Measurements from ENCODE around the gene ADGRL3.

ADGRL3 gene

GRCh38 chr4:61426229-61426628 is 226.1 kb downstream of the ADGRL3 start:
- FAIRE-seq (no peak), DNase-seq (ENCODE audit: insufficient read length, low spot score) (no peak)
- no peak for TF ChIP-seq POLR2A (IDR thresholded peaks at IDR 0.05; ENCODE audit: low read depth, low read length)

GRCh38 chr4:61427099-61427817 is 227.1 kb downstream of the ADGRL3 start:
- no peak for FAIRE-seq
- DNase-seq (ENCODE audit: insufficient read length, low spot score) = no peak
- TF ChIP-seq POLR2A (IDR thresholded peaks at IDR 0.05; ENCODE audit: low read depth, low read length) = no peak

- DNase-seq (ENCODE audit: insufficient read length, low spot score) = no peak
- TF ChIP-seq POLR2A (IDR thresholded peaks at IDR 0.05; ENCODE audit: low read depth, low read length) = no peak
- no peak for FAIRE-seq
These were observed 227.8 kb downstream of the ADGRL3 start for GRCh38 chr4:61427818-61428495.

- no peak for TF ChIP-seq POLR2A (IDR thresholded peaks at IDR 0.05; ENCODE audit: low read depth, low read length)
- FAIRE-seq (no peak), DNase-seq (ENCODE audit: insufficient read length, low spot score) (no peak)
These were observed 228.8 kb downstream of the ADGRL3 start for GRCh38 chr4:61428950-61429349.

- no peak for TF ChIP-seq POLR2A (IDR thresholded peaks at IDR 0.05; ENCODE audit: low read depth, low read length)
- FAIRE-seq (no peak), DNase-seq (ENCODE audit: insufficient read length, low spot score) (no peak)
These were observed 231.0 kb downstream of the ADGRL3 start for GRCh38 chr4:61431131-61431530.

GRCh38 chr4:61437923-61438322 is 237.8 kb downstream of the ADGRL3 start:
- FAIRE-seq (no peak), DNase-seq (ENCODE audit: insufficient read length, low spot score) (no peak)
- no peak for TF ChIP-seq POLR2A (IDR thresholded peaks at IDR 0.05; ENCODE audit: low read depth, low read length)

GRCh38 chr4:61440321-61440720 is 240.2 kb downstream of the ADGRL3 start:
- no peak for TF ChIP-seq POLR2A (IDR thresholded peaks at IDR 0.05; ENCODE audit: low read depth, low read length)
- DNase-seq (ENCODE audit: insufficient read length, low spot score) (no peak), FAIRE-seq (no peak)

- FAIRE-seq (no peak), DNase-seq (ENCODE audit: insufficient read length, low spot score) (no peak)
- no peak for TF ChIP-seq POLR2A (IDR thresholded peaks at IDR 0.05; ENCODE audit: low read depth, low read length)
These were observed 242.8 kb downstream of the ADGRL3 start for GRCh38 chr4:61442936-61443335.

GRCh38 chr4:61443813-61444510 is 243.8 kb downstream of the ADGRL3 start:
- no peak for FAIRE-seq
- no peak for DNase-seq (ENCODE audit: insufficient read length, low spot score)
- TF ChIP-seq POLR2A (IDR thresholded peaks at IDR 0.05; ENCODE audit: low read depth, low read length) = no peak

- no peak for DNase-seq (ENCODE audit: insufficient read length, low spot score)
These were observed 245.4 kb downstream of the ADGRL3 start for GRCh38 chr4:61445374-61446063.

GRCh38 chr4:61446941-61447340 is 246.8 kb downstream of the ADGRL3 start:
- FAIRE-seq (no peak), DNase-seq (ENCODE audit: insufficient read length, low spot score) (no peak)
- TF ChIP-seq POLR2A (IDR thresholded peaks at IDR 0.05; ENCODE audit: low read depth, low read length) = no peak

More at GRCh38 chr4:61445374-61446063, 245.4 kb downstream of the ADGRL3 start:
- no peak for FAIRE-seq
- TF ChIP-seq POLR2A (IDR thresholded peaks at IDR 0.05; ENCODE audit: low read depth, low read length) = no peak

GRCh38 chr4:61447918-61448317 is 247.8 kb downstream of the ADGRL3 start:
- FAIRE-seq (no peak), DNase-seq (ENCODE audit: insufficient read length, low spot score) (no peak)
- TF ChIP-seq POLR2A (IDR thresholded peaks at IDR 0.05; ENCODE audit: low read depth, low read length) = no peak

- DNase-seq (ENCODE audit: insufficient read length, low spot score) = no peak
- no peak for TF ChIP-seq POLR2A (IDR thresholded peaks at IDR 0.05; ENCODE audit: low read depth, low read length)
- no peak for FAIRE-seq
These were observed 251.8 kb downstream of the ADGRL3 start for GRCh38 chr4:61451935-61452334.

- TF ChIP-seq POLR2A (IDR thresholded peaks at IDR 0.05; ENCODE audit: low read depth, low read length) = no peak
- FAIRE-seq = no peak
- DNase-seq (ENCODE audit: insufficient read length, low spot score) = no peak
These were observed 261.8 kb downstream of the ADGRL3 start for GRCh38 chr4:61461956-61462355.

Data from H54 (cell line).